IPS-18c (cell line): ENCODE results near the gene RAP1A.
"Not testable (repeated sequence)": the region's sequence is repeated elsewhere in the genome, so short reads cannot be mapped to it uniquely, and the experiment has no call there.

Experiments
- H3K4me3 ChIP-seq: 2 replicates; pipeline ENCODE4 v1.7.0; 2013; ENCODE audit warnings: low read depth, mild to moderate bottlenecking, low read length, moderate library complexity; ENCODE audit not compliant: insufficient read depth
- H3K9me3 ChIP-seq: one replicate; pipeline ENCODE4 v1.6.1; 2013; ENCODE audit warnings: mild to moderate bottlenecking, low read length, moderate library complexity; ENCODE audit not compliant: control insufficient read depth, insufficient read depth

The RAP1A gene

GRCh38 chr1:111593403-111594305 is 25.9 kb upstream of the RAP1A start:
- no peaks in the 10 kb centered on the region for H3K9me3 ChIP-seq
- no peak overlapping the region for H3K4me3 ChIP-seq

GRCh38 chr1:111594306-111594693 is 25.3 kb upstream of the RAP1A start:
- no peaks in the 10 kb centered on the region for H3K9me3 ChIP-seq
- H3K4me3 ChIP-seq = no peak overlapping the region

- no peak overlapping the region for H3K4me3 ChIP-seq
- H3K9me3 ChIP-seq = no peaks in the 10 kb centered on the region
Measured at GRCh38 chr1:111595807-111596206, 23.8 kb upstream of the RAP1A start.

- H3K9me3 ChIP-seq = no peaks in the 10 kb centered on the region
- H3K4me3 ChIP-seq = no peak overlapping the region
Measured at GRCh38 chr1:111596499-111596898, 23.1 kb upstream of the RAP1A start.

GRCh38 chr1:111597426-111597825 is 22.2 kb upstream of the RAP1A start:
- Histone ChIP-seq H3K4me3 (no peak overlapping the region), H3K9me3 (no peaks in the 10 kb centered on the region)

GRCh38 chr1:111598544-111598943 is 21.0 kb upstream of the RAP1A start:
- no peaks in the 10 kb centered on the region for H3K9me3 ChIP-seq
- no peak overlapping the region for H3K4me3 ChIP-seq

- Histone ChIP-seq H3K4me3 (no peak overlapping the region), H3K9me3 (no peaks in the 10 kb centered on the region)
Measured at GRCh38 chr1:111599781-111600693, 19.6 kb upstream of the RAP1A start.

- no peak overlapping the region for H3K4me3 ChIP-seq
- no peaks in the 10 kb centered on the region for H3K9me3 ChIP-seq
Measured at GRCh38 chr1:111600886-111601386, 18.7 kb upstream of the RAP1A start.

- H3K9me3 ChIP-seq = no peaks in the 10 kb centered on the region
- no peak overlapping the region for H3K4me3 ChIP-seq
Measured at GRCh38 chr1:111602302-111602701, 17.3 kb upstream of the RAP1A start.

- H3K9me3 ChIP-seq = no peaks in the 10 kb centered on the region
- H3K4me3 ChIP-seq = no peak overlapping the region
Measured at GRCh38 chr1:111602974-111603373, 16.6 kb upstream of the RAP1A start.

- Histone ChIP-seq H3K9me3 (no peaks in the 10 kb centered on the region), H3K4me3 (no peak overlapping the region)
Measured at GRCh38 chr1:111603979-111604378, 15.6 kb upstream of the RAP1A start.

- Histone ChIP-seq H3K9me3 (no peaks in the 10 kb centered on the region), H3K4me3 (no peak overlapping the region)
Measured at GRCh38 chr1:111604931-111605330, 14.7 kb upstream of the RAP1A start.

- no peaks in the 10 kb centered on the region for H3K9me3 ChIP-seq
- H3K4me3 ChIP-seq = no peak overlapping the region
Measured at GRCh38 chr1:111605576-111605975, 14.0 kb upstream of the RAP1A start.

GRCh38 chr1:111606457-111607215 is 13.0 kb upstream of the RAP1A start:
- H3K4me3 ChIP-seq, H3K9me3 ChIP-seq: not testable (repeated sequence)

GRCh38 chr1:111608528-111608927 is 11.1 kb upstream of the RAP1A start:
- H3K9me3 ChIP-seq, H3K4me3 ChIP-seq: not testable (repeated sequence)

GRCh38 chr1:111611986-111612385 is 7.6 kb upstream of the RAP1A start:
- peaks cover 2% of the 10 kb centered on the region for H3K9me3 ChIP-seq
- H3K4me3 ChIP-seq = no peak overlapping the region
